GM19043 (cell line): Measurements from ENCODE around the gene AGTRAP.

Source experiments
- ATAC-seq: cut with Tn5 transposase; IDR thresholded peaks from one replicate; pipeline ENCODE4 v1.9.1; 2021; ENCODE audit warnings: low read depth; ENCODE audit not compliant: unreplicated experiment

Gene AGTRAP

DNA sequence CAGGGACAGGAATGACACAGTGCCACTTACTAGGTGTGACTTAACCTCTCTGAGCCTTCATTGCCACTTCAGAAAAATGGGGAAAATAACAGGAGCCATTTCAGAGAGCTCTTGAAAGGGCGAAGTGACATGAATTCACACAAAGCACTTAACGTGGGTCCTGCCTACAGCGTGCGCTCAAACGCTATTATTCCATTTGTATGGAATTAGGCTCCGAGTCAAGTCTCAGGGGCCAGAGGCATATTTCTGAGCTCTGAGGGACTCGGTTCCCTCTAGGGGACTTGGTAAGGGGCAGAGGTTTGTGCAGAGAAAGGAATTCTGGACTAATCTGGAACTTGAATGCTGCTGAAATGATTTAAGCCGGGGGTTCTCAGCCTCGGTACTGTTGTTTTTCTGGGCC, 30.3 kb upstream of the AGTRAP start:
- no peak for ATAC-seq

- ATAC-seq: no peak
Observed at GRCh38 chr1:11706292-11706691, 29.6 kb upstream of the AGTRAP start.

DNA sequence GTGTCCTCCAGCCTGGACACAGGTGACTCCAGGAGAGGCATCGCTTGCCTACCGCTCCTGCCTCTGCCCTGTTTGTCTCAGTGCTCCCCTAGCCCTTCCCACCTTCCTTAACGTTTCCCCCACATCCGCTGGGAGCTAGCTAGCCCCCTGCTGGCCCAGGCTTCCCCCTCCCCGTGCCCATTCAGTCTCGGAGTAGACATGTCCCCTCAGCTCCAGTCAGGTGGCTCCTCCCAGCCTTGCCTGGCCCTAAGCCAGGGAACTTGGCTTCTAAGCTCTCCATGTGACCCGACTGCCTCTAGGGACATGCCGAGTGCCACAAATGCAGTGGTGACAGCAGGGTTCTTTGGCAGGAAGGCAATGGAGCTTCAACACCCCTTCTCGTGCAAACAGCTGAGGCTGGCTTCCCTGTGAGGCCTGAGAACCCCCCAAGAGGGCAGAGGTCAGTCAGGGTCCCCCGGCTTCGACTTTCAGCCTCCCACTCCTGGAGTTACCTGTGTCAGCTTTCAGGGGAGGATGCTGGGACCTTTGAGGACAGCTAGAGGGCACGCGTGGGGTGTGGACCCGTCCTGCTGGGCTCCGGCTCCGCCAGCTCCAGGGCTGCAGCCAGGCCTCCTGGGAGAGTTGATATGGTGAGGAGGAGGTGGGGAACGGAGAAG, 28.2 kb upstream of the AGTRAP start:
- ATAC-seq: no peak

- ATAC-seq: no peak
Observed at GRCh38 chr1:11708554-11709350, 27.2 kb upstream of the AGTRAP start.

GRCh38 chr1:11711490-11711889, 24.4 kb upstream of the AGTRAP start:
- ATAC-seq: no peak

- no peak for ATAC-seq
Observed at GRCh38 chr1:11712285-11712684, 23.7 kb upstream of the AGTRAP start.

DNA sequence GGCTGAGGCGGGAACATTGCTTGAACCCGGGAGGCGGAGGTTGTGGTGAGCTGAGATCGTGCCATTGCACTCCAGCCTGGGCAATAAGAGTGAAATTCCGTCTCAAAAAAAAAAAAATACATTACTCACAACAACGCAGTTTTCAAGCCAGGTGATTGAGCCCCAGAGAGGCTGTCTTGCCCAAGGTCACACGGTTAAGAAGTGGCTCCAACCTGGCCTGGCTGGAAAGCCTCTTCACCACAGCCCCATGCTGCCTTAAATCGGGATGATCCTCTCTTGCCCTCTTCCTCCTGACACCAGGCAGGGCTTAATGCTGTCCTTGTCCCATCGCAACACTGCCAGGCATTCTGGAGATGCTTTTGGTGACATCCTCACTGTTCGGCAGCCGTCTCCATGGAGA, 22.8 kb upstream of the AGTRAP start:
- ATAC-seq: no peak

DNA sequence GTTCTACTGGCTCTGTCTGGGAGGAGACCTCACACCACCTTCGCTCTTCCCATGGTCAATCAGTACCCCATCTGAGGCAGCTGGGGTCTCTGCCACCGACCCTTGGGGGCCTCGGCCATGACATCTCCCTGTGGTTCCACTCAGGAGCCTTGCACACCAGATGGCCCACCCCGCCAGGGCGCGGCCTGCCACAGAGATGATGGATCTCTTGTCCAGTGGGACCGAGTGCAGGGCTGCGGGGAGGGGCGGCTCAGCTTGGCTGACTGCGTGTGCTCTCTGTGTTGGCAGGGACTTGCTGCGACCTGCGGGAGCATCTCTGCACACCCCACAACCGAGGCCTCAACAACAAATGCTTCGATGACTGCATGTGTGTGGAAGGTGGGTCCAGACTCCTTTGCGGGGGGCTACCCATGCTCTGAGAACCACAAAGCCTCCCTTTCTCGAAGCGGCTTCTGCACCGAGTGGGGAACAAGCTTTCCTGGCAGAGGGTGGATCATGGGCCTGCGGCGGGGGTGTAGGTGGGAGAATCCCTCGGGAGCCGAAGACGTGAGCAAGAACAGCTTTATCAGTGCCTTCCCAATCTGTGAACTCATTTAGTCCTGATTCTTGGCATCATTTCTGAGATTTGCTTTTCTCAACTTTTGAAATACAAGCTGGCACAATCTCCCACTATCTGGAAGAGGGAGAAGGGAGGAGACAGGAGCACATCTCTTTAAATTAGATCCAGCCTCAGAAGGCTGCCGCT, 20.9 kb upstream of the AGTRAP start:
- no peak for ATAC-seq

DNA sequence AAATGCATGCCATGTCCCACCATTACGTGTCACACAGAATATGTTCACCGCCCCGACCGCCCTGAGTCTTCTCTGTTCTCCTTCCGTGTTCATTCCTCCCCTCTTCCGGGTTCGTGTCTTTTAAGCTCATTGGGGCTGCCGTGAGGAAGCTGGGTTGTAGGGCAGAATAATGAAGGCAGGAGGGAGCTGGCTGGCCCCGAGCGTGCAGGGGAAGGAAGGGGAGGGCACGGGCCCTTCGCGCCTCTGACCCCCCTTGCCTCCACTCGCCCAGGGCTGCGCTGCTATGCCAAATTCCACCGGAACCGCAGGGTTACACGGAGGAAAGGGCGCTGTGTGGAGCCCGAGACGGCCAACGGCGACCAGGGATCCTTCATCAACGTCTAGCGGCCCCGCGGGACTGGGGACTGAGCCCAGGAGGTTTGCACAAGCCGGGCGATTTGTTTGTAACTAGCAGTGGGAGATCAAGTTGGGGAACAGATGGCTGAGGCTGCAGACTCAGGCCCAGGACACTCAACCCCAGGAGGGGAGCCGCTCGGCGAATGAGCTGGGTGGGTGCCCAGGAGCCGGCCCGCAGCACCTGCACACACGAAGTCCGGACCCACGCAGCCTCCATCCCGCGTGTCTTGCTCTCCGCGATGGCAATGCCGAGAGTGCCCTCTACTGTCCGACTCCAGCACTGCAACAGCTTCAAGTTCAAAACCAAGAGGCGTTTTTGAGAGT, 16.5 kb upstream of the AGTRAP start:
- no peak for ATAC-seq

DNA sequence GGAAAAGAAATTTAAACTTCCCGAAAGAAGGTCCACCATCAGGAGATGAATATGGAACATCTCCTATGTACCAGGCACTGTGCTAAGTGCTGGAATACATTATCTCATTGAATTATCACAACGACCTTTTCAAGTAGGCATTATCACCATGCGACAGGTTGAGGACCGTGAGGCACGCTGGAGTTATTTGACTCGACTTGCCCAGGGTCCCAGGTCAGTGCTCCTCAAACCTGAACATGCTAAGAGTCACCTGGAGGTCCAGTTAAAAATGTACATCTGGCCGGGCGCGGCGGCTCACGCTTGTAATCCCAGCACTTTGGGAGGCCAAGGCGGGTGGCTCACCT, 15.9 kb upstream of the AGTRAP start:
- no peak for ATAC-seq

- no peak for ATAC-seq
Observed at GRCh38 chr1:11720525-11720924, 15.4 kb upstream of the AGTRAP start.

GRCh38 chr1:11721311-11721710, 14.6 kb upstream of the AGTRAP start:
- ATAC-seq: no peak

DNA sequence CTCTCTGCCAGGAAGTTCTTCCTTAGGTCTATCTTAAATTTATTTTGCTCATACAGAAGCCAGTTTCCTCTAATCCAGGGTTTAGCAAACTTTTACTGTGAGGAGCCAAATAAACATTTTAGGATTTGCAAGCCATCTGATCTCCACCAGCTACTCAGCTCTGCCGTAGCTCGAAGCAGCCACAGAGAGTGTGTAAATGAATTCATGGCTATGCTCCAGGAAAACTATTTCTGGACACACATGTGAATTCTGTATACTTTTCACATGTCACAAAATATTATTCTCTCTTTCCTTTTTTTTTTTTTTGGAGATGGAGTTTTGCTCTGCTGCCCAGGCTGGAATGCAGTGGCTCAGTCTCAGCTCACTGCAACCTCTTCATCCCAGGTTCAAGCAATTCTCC, 13.4 kb upstream of the AGTRAP start:
- ATAC-seq: no peak

DNA sequence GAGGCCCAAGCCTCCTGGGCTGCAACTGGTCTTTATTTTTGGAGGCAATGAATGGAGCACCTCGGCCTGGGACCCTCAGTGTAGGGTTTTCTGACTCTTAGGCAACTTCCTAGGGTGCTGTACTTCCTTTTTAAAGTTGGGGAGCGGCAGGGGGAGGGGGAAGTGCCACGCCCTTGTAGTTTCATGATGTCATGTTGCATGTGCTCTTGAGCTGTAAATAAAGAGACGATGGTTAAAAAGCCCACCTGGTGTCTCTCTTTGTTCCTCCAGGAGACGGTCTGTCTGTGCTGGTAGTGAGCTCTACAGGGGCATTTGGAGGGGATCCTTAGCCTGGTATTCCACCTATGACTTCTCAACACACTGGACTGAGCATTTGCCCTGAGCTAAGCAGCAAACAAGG, 10.3 kb upstream of the AGTRAP start:
- ATAC-seq: no peak

DNA sequence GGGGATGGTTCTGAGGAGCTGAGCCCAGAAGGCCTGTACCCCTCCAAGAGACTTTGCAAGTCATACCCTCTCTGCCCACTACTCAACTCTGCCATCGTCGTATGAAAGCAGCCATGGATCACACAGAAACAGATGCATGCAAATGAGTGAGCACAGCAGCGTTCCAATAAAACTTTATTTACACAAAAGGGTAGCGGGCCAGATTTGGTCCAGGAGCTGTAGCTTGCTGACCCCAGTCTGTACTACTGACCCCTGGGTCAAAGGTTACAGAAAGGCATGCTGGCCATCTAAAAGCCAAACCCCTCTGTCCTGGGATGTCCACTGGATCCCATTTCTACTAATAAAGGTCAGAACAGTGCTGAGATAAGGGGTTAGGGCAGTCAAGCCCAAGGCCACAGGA, 8.8 kb upstream of the AGTRAP start:
- no peak for ATAC-seq

- ATAC-seq: no peak
Observed at GRCh38 chr1:11728126-11728806, 7.7 kb upstream of the AGTRAP start.

GRCh38 chr1:11729155-11729497, 6.8 kb upstream of the AGTRAP start:
- no peak for ATAC-seq

GRCh38 chr1:11729498-11730428, 6.2 kb upstream of the AGTRAP start:
- ATAC-seq: no peak

DNA sequence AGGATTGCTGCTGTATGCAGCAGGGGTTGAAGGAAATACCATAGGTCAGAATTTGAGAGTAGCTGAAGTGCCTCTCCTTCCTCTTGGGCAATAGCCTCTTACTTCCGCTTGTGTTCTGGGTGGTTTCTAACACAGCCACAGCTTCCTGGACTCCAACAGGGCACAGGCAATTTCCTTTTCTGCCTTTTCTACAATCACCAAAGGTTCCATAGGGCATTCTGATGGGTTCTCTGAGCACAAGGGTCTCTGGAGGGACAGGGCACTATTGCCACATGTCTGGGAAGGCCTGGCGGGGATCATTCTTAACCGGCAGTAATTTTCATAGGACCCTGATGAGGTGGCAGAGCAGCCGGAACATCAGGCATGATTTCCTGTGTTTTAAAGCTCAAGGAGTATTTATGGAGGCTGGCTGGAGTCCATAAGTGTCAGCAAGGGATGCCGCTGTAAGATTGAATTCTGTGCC, 5.5 kb upstream of the AGTRAP start:
- peak; percentile 57 for ATAC-seq
